NCI-H226 (cell line): Measurements from ENCODE around the gene EXOC3L4.

Experiments used
- DNase-seq: peaks from one replicate; pipeline ENCODE4 v3.0.0-alpha.2; 2015

The EXOC3L4 gene

DNA sequence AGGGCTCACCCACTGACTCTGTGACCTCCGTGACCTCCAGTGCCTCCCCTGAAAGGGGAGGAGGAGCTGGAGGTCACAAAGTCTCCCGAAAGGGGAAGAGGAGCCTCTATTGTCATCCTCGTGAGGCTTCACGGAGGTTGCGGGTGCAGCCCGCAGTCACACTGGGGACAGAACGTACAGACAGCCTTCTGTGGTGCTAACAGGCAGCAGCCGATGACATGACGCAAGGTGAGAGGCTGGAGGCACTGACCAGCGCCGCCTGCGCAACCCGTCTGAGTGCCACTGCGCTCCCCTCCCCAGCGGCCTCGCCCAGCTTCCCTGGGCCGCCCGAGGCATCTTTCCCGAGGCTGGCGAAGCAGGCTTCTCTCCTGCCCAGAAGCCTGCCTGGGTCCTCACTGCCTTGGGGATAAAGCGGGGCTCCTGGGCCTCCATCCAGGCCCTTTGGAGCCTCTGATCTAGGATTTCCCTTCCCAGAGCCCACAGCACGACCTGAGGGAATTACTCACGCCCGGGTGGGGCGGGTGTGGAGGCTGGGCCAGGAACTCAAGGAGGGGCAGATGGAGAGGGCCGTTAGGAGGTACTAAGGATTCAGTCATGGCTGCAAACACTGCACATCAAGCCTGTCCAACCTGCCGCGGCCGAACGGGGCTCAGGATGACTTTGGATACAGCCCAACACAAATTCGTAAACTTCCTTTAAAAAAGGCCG is 22.8 kb upstream of the EXOC3L4 start:
- peak; percentile 57 for DNase-seq

DNA sequence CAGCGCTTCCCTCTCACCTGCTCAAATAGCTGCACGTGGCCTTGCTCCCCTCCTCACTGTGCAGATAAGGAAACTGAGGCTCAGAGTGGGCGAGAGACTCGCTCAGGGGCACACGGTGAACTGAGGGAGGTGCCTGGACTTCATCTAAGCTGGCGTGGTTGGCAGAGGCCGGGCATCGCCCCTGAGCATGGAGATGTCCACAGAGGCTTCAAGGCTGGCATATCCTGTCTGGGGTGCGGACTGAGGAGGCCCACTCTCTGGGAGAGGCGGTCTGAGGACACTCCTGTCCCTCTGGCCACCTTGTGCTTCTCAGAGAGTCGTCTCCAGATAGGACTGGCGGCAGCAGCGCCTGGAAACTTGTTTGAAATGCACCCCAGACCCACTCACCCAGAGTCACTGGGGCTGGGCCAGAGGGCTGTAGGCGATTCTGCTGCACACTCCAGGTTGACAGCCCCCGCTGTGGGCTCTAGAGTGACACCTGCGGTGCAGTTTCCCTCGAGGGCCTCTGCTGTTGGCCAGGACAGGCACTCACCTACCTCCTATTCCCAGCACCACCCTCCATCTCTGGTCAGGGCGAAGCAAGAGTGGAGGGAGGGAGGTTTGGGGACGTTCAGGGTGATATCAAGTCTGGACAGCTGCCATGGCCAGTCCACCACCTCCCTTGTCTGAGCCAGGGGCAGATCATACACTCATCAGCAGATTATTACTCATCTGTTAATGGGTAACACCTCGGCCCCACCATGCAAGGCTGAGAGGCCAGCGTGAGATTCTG is 21.7 kb upstream of the EXOC3L4 start:
- no peak for DNase-seq

DNA sequence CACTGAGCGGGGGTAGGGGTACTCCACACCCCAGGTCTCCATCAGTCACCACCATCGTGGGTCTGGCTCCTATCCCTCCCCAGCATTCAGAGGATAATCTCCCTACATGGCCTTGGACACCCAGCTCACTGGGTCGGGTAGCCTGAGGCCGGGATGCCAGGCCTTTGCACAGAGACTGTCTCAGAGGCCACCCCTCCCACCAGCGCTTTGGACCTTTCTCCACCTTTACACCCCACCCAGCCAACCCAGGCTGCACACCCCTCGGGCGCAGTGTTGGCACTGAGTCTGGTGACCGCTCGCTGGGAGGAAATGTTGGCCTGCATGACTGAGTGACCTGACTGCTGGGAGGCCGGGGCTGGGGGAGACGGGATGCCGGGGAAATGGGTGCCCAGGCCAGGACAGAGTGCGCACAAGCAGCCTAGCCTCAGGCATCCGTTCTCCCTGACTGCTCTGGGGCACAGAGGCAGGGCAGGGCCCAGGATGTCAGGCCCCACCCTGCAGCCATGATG is 21.1 kb upstream of the EXOC3L4 start:
- DNase-seq: no peak

DNA sequence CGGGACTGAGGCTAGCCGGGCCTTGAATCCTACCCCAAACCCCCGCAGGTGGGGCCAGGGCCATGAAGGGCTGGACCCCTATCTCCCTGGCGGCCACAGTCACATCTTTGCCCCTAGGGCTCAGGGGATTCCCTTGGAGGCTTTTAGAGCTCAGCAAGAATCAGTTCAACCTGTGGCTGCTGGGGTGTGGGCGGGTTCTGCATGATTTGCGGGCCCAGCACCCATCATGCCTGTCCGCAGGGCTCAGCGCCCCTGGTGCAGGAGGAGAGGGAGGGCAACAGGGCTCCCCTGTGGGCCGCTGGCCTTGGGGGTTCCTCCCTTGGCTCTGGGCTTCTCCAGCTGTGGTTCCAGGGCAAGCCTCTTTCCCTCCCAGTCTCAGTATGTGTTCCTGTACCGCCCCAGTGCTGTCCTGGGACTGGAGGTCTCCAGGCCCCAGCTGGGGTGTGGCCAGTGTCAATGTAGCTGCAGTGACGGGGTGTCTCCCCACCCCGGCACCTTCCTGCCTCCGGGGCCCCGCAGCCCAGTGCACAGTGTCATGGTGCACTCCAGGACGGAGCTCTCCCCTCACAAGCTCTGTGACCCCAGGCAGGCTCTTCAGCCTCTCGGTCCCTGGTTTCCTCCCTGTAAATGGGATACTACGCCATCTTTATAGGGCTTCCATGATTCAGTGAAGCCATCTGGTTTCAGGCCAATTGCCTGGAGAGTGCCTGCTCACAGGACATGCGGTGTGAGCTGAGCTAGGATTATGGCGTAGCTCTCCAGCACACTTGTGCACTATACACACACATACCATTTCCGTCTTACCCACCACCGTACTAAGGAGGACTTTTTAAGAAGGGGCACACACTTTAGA is 20.4 kb upstream of the EXOC3L4 start:
- DNase-seq: no peak

DNA sequence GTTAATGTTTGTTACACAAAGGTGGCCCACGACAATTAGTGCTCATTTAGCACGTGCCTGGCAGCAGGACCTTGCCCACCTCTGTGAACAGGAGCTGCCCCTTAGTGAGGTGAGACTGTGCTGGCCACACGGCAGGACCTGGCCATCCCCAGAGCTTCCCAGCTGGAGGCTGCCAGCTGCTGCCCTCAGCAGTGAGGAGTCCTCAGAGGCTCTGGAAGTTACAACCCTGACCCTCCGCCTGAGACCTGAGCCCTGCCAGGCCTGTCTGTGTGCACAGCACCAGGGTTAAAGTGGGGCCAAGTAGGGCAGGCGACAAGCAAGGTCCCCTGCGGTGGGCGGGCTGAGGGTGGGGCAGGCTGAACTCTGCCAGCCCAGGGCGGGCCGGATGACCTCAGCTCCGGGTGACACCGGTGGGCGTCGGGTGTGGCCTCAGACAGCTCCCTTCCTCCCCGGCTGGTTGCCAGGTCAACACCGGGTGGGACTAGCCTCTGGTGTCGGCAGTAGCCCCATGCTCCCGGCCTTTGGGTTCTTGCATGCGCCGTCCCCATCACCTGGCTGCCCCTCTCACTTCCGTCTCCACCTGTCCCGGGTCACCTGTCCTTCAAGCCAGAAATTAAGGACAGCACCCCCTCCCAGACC is 19.7 kb upstream of the EXOC3L4 start:
- no peak for DNase-seq

DNA sequence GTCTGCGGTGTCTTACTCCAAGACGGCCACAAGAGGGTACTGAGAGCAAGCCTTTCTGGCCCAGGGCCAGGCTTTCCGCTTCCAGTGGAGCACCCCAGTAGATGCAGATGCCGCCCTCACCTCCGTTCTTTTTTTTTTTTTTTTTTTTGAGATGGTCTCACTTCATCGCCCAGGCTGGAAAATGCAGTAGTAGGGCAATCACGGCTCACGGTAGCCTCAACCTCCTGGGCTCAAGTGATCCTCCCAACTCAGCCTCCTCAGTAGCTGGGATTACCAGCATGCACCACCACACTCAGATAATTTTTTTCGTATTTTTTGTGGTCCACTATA is 16.1 kb upstream of the EXOC3L4 start:
- peak; percentile 52 for DNase-seq

DNA sequence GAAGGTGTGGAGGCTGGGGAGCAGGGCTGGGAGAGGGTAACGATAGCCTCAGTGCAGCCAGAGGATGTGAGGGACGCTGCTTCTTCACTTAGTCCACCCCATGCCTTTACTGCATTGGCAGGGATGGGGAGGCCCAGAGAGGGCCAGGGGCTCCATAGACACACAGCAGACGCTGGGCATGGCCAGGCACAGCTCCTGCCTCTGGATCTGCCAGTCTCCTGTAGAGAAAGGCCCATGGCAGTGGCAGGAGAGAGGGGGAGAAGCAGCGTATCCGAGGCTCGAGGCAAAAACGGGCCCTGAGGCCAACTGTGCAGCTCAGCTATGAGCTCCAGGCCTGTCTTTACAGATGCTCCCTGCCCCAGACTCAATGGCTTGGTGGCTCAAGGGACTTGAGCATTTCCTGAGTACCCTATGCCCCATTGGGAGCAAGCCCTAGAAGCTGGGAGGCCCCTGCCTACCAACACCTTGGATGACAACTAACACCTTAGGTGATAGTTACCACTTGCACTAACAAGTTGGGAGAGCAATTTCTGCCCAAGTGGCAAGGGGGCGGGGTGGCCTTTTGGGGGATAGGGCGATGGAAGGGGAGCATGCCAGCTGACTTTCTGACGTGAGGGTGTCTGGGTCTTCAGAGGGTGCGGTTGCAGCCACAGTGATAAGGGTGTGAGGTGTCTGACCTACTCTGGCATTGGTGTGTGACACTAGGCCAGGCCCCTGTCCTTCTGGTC is 15.5 kb upstream of the EXOC3L4 start:
- no peak for DNase-seq

DNA sequence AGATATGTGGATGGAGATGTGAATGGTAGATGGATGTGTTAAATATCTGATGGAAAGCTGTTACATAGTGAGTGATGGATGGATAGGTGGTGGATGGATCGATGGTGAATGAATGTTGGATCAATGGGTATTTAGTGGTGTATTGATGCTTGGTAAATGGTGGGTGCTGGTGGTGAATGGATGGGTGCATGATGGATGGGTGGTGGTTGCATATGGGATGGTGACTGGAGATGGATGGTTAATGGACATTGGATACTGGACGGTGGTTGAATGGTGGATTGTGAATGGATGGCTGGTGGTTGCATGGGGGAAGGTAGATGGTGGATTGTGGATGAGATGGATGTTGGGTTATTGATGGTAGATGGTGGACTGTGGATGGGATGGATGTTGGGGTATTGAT is 12.6 kb upstream of the EXOC3L4 start:
- no peak for DNase-seq

DNA sequence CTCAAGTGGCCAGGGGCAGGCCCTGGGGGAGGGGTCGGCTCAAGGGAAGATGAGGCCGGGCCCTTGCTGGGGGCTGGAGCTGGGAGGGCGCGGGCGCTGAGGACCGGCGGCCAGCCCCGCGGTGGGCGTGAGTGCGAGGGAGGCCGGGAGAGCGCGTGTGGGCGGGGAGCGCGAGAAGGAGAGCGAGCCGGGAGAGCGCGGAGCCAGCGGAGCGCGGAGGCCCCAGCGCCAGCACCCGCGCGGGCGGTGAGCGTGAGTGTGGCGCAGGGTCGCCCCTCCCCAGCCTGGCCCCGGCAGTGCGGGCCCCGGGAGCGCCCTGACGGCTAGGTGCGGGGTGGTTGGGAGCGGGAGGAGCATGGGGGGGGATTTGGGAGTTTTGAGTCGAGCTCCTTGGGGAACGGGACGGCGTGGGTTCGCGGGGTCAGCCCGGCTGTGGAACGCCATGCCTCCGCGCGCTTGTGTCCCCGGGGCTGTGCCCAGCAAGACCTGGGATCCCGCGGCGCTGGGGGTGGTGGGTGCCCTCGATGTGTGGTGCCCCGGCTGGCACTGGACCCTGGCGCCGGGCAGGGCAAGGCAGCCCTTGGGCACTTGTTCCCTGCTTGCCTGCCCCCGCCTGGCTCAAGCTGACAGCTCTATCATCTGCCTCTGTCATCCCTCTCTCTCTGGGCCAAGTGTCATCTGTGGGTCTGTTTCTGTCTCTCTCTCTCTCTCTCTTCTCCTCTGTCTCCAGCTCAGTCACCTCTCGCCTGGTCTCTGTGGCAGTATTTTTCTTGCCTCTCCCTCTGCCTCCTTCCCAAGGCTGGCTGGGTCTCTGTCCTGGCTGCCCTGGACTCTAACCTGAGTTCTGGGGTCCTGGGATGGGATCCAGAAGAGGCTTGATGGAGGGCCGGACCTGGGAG is 10.3 kb upstream of the EXOC3L4 start, which contains the start of gene LBHD2:
Gene LBHD2 (plus strand): TSS at position 190 of the 899 bp plus-strand sequence. CDS start 1,803 bp downstream, outside the sequence.
- no peak for DNase-seq

DNA sequence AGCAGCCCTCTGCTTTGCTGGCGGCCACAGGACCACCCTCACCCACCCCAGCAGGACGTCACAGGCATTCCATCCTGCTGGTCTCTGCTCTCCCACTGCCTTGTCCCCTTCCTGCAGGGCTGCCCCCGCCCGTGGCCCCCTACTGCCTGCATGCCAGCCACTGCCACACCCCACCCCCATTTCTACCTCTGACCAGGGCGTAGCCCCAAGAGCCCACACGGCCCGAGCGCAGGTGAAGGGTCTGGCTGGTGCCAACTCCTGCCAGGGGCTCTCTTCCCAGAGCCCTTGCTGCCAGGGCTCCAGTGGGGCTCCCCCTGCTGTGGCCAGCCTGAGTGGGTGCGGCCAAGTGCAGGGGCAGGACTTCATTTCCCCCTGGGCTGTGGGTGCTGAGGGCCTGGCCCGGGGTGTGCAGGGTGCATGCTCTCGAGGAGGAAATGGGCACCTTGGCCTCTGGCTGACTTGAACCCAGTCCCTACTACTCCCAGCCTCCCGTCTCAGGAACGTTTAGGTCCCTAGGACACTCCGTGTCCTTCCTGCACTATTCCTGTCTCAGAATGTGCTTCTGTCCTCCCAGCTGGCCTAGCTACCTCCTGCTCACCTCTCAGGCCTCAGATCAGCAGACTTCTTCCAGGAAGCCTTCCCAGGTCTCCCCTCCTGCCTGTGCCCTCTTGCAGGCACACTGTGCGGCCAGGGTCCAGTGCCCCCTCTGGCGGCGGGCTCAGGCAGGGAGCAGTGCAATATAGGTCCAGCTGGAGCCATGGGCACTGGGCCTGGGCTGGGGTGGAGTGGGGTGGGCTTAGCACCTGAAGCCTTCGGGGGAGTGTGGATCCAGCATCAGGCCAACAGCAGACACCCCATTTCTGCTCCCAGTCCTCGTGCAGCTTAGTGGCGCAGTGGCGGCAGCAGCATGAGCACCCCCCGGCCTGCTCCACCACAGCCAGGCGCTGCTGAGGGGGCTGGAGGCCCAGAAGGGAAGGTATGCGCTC is 9.1 kb upstream of the EXOC3L4 start:
- DNase-seq: no peak

DNA sequence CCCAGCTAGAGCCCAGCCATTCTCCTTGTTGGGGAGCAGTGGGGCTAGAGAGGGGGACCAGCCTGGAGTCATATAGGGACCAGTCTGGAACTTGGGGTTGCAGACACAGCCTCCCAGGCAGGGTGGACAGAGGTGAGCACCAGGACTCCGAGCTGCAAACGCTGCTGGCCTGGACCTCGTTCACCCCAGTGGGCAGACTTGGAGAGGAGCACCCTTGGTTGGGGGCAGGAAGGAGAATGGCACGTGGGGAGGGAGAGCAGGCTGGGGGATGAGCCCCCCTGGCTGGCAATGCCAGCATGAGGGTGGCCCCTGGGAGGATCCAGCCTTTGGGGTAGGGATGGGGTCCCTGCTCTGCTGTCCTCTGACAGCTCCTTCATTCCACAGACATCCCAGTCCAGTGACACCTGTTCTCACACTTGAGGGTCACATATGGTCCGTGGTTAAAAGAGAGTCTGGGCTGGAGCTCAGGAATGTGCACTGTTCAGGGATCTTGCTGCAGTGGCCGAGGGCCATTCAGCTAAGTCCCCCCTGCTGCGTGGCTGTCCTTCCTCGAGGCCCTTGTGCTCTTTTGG is 7.7 kb upstream of the EXOC3L4 start:
- DNase-seq: no peak

DNA sequence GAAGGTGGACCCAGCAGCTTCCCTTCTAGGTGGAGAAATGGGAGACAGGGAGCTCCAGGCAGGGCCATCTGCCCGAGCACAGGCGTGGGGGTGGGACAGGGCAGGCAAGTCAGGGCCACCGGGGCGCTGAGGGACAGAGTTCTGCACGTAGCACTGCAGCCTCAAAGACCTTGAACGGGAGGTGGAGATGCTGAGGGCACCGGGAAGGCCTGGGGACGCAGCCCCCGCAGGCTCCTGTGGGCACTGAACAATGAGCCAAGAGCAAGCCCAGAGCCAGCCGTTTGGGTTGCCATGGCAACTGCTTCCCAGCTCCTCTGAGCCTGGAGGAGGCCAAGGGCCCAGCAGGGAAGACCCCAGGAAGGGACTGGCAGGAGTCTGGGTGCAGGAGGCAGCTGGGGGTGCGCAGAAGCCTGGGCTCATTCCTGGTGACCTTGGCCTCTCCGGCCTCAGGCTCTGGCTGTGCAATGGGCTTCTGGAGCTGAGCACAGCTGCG is 7.1 kb upstream of the EXOC3L4 start:
- DNase-seq: no peak

DNA sequence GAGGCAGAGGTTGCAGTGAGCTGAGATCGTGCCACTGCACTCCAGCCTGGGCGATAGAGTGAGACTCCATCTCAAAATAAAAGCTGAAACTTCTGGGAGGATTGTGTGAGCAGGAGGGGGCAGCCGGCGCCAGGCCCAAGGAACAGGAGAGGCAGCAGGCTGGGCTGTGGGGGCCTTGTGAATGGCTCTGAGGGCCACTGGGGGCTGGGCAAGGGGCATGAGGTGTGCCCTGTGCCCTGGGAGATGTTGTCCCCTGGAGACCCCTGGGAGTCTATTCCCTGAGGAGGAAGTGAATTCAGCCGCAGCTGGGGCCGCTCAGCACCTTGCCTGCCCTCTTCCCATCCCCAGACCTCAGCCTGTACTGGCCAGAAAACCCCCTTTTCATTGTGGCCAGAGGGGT is 5.6 kb upstream of the EXOC3L4 start:
- no peak for DNase-seq

DNA sequence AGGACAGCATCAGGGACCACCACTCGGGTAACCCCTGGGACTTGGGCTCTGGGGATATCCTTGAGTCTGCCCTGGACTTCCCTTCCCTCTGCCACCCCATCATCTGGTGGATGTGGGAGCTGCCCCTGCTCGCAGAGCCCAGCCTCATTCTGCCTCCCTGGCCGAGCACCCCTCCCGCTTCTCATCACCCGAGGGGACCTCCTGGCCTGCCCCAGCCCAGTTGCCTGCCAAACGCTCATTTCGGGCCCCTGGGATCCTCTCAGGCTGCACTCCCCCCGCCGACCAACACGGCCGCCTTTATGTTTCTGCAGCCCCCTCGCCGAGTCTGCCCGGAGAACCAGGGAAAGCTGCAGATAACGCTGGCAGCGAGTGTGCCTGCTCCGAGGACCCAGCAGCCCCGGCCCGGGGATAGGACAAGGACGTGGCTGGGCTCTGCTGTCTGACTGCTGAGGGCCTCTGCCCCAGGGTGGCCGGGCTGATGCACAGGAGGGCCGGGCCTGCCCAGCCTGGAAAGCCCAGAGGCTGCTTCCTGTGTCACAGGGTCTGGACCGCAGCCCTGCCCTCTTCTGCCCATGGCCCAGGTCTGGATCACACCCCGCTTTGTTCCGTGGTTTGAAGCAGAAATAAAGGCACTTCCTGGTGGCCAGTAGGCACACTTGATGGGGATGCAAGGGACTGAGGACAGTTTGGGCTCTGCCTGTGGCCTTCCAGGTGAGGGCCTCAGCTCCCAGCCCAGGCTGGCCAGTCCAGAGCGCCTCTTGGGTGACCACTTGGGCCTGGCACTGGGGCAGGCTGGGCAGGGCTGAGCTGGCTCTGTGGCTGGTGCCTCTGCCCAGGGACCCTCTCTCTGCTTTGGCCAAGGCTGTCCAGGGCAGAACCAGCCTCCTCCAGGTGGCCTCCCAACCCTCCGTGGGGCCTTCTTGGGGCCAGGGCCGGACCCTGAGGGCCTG is 4.9 kb upstream of the EXOC3L4 start:
- no peak for DNase-seq

DNA sequence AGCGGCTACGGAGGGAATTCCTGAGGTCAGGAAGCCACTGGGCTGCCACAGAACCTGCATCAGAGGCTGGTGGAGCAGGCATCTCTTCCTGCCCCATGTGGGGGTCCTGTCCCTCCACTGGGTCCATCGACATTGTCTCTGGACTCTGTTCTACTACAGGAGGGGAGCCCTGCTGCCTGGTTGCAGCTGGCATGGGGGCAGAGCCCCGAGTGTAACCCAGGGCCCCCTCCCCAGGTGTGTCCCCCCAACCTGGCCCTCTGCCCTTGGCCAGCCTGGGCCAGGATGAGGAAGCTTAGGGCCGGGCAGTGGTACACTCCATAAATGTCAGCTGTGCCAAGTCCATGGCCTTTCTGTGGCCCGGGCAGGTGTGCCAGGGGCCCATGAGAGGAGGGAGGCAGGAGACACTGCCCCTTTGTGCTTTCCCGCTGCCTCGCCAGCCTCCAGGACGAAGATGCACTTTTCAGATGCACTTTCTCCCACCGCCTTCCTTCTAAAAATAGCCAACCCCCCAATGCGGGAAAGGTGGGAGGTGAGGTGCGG is 4.0 kb upstream of the EXOC3L4 start:
- no peak for DNase-seq

DNA sequence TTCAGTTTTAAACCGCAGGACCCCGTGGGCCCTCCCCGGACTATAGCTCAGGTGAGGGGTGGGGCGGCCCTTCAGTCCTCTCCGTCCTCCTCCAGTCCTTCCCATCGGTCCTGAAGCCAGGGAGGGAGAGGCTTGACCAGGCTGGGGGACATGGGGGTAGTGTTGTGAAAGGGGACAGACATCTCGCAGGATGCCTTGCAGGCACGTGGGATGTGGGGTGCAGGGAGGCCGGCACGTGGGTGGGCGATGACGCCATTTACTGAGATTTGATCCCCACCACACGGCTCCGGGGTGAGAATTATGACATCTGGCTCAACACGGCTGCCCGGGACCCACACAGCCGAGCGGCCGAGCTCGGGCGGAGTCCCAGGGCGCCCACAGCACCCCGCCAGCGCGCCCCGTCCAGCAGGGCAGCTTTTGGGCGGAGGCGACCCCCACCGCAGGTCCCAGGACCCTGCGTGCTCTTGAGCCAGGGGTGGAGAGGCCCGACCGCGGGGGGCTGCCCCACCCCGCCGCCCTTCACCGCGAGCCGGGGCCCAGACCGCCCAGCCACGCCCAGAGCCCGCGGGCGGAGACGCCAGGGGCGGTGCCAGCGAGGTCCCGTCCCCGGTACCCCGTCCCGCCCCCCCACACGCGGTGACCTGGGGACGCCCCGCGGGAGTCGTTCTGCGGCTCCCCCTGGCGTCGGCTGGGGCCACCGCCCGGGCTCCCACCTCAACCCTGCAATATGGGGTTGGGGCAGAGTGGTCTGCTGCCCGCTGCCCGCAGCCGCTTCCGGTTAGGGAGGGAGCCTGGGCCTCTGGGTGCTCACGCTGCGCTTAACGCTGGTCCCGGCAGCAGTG is 3.3 kb upstream of the EXOC3L4 start:
- DNase-seq: peak; percentile 16

DNA sequence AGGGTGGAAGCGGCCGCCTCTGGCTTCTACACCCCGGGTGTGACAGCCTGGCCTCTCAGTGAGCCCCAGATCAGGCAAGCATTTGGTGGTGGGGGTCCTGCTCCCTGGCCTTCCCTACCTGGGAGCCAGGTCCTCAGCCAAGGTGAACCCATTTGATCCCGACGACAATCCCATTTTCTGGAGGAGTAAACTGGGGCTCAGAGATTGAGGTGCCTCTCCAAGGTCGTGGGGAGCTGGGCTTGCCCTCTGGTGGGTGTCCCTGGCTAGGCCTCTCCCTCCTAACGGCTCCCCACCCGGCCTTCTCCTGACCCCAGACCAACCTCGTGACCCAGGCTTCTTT is 2.7 kb upstream of the EXOC3L4 start:
- DNase-seq: no peak
